ENCODE measurements around the gene NEO1.
"Not testable (repeated sequence)": the region's sequence is repeated elsewhere in the genome, so short reads cannot be mapped to it uniquely, and the experiment has no call there.

Gene NEO1

DNA sequence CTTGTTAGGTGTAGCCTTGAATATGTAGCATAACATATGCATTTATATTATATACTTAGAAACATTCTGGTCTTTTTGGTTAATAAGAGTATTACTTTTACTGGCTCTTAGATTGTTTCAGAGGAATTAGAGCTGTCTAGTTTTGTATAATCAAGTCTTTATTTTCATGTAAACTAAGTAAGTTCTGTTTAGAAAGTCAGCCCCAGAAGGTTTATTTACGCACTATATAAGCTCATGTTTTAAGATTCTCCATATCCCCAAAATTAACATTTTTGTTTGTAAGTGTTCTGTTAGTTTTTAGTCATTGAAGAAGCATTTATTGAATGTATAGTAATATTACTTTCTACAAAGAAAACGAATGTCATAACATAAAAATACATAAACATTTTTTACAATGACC, 158.4 kb downstream of the NEO1 start:
- no peak for DNase-seq (ENCODE audit: low read depth)

DNA sequence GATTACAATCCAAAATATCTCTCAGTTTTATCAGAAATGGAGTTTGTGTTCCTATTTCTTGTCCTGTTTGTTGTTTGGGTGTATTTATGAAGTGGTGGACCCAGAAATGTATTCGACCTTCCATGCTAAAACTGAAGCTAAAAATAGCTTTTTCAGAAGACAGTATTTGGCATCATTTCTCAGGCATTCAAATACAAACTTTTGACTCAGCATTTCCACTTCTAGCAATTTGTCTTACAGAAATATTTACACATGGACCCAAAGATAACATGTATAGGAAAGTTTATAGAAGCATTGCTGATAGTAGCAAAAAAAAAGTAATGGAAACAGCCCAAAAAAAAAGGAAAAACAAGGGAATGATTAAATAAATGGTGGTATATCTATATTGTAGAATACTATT, 160.2 kb downstream of the NEO1 start:
- DNase-seq (ENCODE audit: low read depth), result no peak

GRCh38 chr15:73221450-73221849, 169.2 kb downstream of the NEO1 start:
- DNase-seq (ENCODE audit: low read depth), result not testable (repeated sequence)

DNA sequence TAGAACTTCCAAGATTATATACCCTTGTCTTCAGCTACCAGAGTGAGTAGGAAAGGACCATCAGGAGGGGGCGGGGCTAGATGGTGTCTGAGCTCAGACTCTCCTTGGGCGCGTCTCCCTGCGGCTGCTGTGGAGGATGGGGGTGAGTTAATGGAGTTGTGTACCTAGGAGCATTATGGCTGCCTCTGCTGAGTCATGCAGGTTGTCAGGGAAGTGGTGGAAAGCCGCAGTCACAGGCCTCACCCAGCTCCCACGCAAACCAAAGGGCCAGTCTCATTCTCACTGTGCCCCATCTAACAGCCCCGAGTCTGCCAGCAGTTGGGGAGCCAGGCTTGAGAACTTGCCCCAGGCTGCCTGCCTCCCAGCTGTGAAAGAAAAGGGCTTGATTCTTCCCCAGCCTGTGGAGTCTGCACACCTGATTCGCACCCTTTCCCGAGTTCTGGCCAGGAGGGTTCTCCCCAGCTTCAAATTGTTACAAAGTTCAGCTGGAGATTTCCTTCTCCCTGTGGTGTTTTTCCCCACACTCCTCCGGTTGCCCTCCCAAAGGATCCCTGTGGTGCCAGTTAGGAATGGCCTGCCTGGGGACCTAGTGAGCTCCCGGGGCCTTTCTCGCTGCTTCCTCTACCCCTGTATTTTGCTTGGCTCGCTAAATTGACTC, 173.2 kb downstream of the NEO1 start:
- no peak for DNase-seq (ENCODE audit: low read depth)

- DNase-seq (ENCODE audit: low read depth), result no peak
Observed at GRCh38 chr15:73226093-73226814, 174.0 kb downstream of the NEO1 start.

GRCh38 chr15:73227433-73228056, 175.3 kb downstream of the NEO1 start:
- no peak for DNase-seq (ENCODE audit: low read depth)

DNA sequence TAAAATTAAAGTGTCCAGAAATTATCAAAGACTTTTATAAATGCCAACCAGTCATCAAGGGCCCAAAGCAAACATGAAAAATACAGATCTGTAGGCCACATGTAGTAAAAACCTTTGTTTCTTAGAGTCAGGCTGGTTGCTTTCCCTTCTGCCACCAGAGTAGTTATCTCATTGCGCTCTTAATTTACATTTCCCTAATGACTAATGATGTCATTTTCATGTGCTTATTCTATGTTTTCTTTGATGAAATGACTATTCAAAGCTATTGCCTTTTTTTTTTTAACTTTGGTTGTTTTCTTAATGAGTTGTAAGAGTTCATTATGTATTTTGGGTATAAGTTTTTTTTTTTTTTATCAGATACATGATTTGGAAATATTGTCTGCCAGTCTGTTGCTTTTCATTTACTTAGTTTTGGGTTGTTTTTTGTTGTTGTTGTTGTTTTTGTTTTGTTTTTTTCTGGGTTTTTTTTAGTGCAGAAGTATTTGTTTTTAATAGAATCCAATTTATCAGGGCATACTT, 175.9 kb downstream of the NEO1 start:
- DNase-seq (ENCODE audit: low read depth), result no peak

GRCh38 chr15:73231661-73232419, 179.6 kb downstream of the NEO1 start:
- DNase-seq (ENCODE audit: low read depth), result no peak

DNA sequence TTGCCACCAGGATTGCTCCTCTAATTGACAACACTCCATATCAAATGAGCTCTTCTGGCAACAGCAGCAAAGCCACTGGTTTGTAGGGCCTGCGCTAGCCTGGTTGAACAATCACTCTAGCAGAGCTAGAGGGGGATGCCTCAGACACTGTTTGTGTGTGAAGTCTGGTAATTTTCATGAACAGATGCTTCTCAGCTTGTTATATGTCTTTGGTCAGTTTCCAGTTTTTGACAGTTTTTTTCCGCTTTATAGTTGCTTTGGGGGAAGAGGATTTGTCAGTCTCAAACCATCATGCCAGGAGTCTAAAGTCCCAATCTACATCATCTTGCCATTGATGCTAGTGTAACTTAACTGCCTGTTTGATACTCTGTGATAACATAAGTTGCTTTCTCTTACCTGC, 180.5 kb downstream of the NEO1 start:
- no peak for DNase-seq (ENCODE audit: low read depth)

- no peak for DNase-seq (ENCODE audit: low read depth)
Observed at GRCh38 chr15:73233623-73234022, 181.4 kb downstream of the NEO1 start.

- no peak for DNase-seq (ENCODE audit: low read depth)
Observed at GRCh38 chr15:73237910-73238309, 185.6 kb downstream of the NEO1 start.

- no peak for DNase-seq (ENCODE audit: low read depth)
Observed at GRCh38 chr15:73239564-73240215, 187.4 kb downstream of the NEO1 start.

DNA sequence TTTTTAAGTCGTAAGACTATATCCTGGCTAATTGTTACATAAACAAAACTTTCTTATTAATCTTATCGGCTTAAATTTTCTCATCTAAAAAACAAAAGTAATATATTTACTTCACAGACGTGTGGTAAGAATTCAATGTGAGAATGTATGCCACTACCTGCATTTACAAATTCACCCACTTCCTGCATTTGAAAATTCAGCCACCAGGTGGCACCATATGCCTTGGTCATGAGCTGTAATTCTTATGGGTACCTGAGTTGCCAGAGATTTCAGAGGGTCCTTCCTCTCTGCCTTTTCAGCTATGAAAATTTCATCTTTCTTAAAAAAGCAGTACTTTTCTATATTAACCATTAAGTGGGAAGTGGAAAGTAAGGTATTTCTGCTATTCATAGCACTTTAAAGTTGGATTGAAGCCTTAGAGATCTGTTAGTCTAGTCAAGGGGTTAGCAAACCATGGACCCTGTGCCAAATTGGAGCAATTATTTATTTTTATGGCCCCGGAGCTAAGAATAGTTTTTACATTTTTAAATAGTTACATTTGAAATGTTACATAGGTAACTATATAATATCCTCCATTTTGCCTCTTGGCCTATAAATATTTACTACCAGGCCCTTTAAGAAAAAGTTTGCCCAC, 188.7 kb downstream of the NEO1 start:
- DNase-seq (ENCODE audit: low read depth), result peak; percentile 56

DNA sequence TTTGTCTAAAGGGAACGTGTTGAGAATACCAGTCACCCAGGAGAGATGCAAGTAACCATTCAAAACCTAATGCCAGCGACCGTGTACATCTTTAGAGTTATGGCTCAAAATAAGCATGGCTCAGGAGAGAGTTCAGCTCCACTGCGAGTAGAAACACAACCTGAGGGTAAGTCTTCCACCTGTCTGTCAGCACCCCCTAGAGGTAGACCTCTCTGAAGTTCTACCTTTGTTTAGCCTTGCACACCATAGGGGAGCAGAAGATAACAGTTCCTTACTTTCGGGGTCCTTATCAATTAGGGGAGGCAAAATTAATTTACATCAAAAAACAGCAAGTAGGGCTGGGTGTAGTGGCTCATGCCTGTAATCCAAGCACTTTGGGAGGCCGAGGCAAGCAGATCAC, 192.1 kb downstream of the NEO1 start:
- no peak for DNase-seq (ENCODE audit: low read depth)

DNA sequence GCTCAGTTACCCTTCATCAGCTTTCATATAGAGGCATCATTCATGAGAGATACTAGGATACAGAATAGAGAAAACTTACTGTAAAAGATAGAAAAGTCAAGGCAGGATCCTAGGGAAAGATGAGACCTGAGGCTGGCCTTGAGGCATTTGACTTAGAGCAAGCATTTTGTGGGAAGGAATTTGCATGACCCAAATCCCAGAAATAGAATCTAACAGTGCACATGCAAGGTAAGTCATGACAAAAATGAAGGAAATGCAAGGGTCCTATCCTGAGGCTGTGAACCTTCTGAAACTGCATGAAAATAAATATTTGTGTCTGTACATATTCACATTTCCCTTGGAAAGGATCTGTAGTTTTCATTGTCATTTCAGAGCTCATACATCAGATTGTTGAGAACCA, 194.2 kb downstream of the NEO1 start:
- no peak for DNase-seq (ENCODE audit: low read depth)

DNA sequence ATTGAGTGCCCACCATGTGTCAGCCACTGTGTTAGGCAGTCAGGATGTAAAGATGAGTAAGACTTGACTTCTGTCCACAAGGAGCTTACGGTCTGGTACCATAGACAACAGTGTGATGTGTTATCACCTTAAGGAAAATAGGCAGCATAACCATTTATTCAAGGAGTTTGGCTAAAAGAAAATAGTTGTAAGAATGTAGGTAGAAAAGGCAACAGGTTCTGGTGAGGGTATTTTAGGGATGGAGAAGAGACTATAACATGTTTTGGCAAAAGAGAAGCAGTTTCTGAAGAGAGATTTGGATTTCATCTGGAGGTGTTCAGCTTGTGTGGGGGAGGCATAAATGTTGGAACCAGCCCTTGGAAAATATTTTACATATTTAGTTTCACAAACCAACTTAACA, 194.6 kb downstream of the NEO1 start:
- DNase-seq (ENCODE audit: low read depth), result no peak

GRCh38 chr15:73247331-73247730, 195.1 kb downstream of the NEO1 start:
- no peak for DNase-seq (ENCODE audit: low read depth)

DNA sequence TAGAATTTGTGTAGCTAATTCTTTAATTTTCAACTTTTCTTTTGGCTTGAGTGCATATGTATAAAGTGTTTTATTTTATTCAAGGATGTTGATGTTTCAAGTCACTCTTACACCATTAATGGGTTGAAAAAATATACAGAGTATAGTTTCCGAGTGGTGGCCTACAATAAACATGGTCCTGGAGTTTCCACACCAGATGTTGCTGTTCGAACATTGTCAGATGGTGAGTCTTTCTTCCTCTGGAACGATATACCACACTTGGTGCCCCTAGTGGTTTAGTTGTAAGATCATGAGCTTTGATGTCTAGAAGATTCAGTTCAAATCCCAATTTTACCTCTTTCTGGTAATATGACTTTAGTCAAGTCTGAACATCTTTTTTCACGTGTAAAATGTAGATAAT, 197.2 kb downstream of the NEO1 start:
- no peak for DNase-seq (ENCODE audit: low read depth)

DNA sequence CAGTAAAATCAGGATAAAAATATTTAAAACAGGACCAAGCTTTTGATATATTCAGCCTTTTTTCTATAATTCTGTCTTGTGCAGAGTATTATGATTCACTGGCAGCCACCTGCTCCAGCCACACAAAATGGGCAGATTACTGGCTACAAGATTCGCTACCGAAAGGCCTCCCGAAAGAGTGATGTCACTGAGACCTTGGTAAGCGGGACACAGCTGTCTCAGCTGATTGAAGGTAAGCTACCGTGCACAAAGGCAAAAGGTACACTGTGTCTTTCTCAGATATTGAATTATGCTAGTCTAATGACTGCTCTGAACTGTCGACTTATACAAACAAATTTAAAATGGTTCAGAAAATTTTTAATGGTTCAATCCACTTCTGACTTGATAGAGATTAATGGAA, 202.3 kb downstream of the NEO1 start:
- no peak for DNase-seq (ENCODE audit: low read depth)

DNA sequence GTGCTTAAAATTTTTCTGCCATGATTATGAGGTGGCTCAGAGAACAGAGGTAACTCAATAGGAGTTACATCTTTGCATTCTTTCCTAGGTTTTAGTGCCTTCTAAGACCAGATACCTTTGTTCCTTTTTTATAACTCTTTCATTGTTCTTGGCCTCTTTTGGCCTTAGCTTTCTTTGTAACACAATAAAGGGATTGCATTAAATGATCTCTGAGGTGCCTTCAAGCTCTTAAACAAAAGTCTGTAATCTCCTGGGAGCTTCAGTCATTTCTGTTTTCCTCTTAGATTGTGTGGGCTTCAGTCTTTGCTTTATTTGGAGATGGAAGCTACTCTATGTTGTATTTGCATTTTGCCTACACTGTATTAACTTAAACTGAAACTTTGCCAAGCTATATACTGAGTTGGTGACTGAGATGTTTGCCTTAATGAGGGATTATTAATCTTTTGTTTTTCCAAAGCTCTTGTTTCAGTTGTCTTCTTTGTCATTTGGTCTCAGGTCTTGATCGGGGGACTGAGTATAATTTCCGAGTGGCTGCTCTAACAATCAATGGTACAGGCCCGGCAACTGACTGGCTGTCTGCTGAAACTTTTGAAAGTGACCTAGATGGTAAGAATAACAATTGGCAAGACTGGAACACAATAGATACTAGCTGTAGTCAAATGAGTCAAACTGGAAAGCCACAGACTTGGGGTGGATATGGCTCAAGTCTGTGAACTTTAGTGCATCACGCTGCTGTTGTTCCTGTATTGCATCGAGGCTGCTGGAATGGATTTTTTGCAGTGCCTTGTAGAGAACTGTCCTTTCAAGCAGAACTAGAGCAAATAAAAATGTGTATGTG, 206.2 kb downstream of the NEO1 start:
- no peak for DNase-seq (ENCODE audit: low read depth)

All from T follicular helper cell (primary cell).